ENCODE data around the gene CFAP97D1. TPM values are rescaled to one million over a fixed set of nuclear protein-coding genes. Genes with fewer than 3 reads are reported as not detected.

CFAP97D1 gene
- total and polyA plus RNA-seq, 2 donors (not counting 1 experiment from before 2014, with no cell fraction given), result 0.01 TPM; not detected in 1

- no peak overlapping the region for H2AFZ ChIP-seq (ENCODE audit: insufficient read depth, low read depth, low read length, poor library complexity, severe bottlenecking)
- ChIA-PET POLR2A (no interaction called here), CTCF (no interaction called here)
- H3K9me3 ChIP-seq (ENCODE audit: control extremely low read depth in 1 of 3, control insufficient read depth in 2 of 3, insufficient read depth in 1 of 3, low read length in 2 of 3), result peaks cover 0 to 5% (median 2%) of the 10 kb centered on the region in 3 donors
- intact Hi-C loops (cut with micrococcal nuclease), result no loop called here
- H3K27me3 ChIP-seq (replicated peaks in 1 of 4; ENCODE audit: control extremely low read depth in 1 of 4, control insufficient read depth in 3 of 4, insufficient read depth in 4 of 4, low read length in 3 of 4), result peaks cover 0 to 8% (median 7%) of the 10 kb centered on the region in 4 experiments
- Mint-ChIP-seq H3K27me3 (peaks cover 40% of the 10 kb centered on the region), H3K27ac (no peak overlapping the region), H3K4me3 (no peak overlapping the region), H3K9me3 (ENCODE audit: insufficient read depth) (peaks cover 2% of the 10 kb centered on the region), H3K4me1 (no peaks in the 10 kb centered on the region)
- WGBS (ENCODE audit: insufficient coverage), result 80% methylated on average over 2 of the region's 3 CpGs
- no peak overlapping the region for H3K9ac ChIP-seq (ENCODE audit: low read length)
- TF ChIP-seq EZH2 (IDR thresholded peaks at IDR 0.05; ENCODE audit: borderline replicate concordance, insufficient read depth, low read depth, low read length, poor library complexity, severe bottlenecking), result no peak
- TF ChIP-seq, protein P1, sequence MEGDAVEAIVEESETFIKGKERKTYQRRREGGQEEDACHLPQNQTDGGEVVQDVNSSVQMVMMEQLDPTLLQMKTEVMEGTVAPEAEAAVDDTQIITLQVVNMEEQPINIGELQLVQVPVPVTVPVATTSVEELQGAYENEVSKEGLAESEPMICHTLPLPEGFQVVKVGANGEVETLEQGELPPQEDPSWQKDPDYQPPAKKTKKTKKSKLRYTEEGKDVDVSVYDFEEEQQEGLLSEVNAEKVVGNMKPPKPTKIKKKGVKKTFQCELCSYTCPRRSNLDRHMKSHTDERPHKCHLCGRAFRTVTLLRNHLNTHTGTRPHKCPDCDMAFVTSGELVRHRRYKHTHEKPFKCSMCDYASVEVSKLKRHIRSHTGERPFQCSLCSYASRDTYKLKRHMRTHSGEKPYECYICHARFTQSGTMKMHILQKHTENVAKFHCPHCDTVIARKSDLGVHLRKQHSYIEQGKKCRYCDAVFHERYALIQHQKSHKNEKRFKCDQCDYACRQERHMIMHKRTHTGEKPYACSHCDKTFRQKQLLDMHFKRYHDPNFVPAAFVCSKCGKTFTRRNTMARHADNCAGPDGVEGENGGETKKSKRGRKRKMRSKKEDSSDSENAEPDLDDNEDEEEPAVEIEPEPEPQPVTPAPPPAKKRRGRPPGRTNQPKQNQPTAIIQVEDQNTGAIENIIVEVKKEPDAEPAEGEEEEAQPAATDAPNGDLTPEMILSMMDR (IDR thresholded peaks at IDR 0.05), result no peak
- H3K4me3 ChIP-seq (ENCODE audit: control extremely low read depth in 1 of 5, extremely low read depth in 1 of 5, insufficient read depth in 1 of 5, low read depth in 2 of 5, low read length in 4 of 5), result no peak overlapping the region
- no peaks in the 10 kb centered on the region for H3K79me2 ChIP-seq (ENCODE audit: control insufficient read depth, insufficient read depth, low read length)
- H4K20me1 ChIP-seq (ENCODE audit: control insufficient read depth, insufficient read depth, low read length, poor library complexity, severe bottlenecking), result no peaks in the 10 kb centered on the region
- H3K4me1 ChIP-seq (ENCODE audit: control insufficient read depth in 2 of 2, insufficient read depth in 2 of 2, low read length in 2 of 2), result no peaks in the 10 kb centered on the region
- DNase-seq (no peak), ATAC-seq (ENCODE audit: low read depth) (no peak)
- no peak overlapping the region for H3K4me2 ChIP-seq (replicated peaks; ENCODE audit: low read depth, low read length, poor library complexity, severe bottlenecking)
- H3K36me3 ChIP-seq (replicated peaks in 1 of 2; ENCODE audit: control extremely low read depth in 1 of 2, control insufficient read depth in 1 of 2, extremely low read depth in 1 of 2, insufficient read depth in 2 of 2, low read length in 1 of 2), result no peaks in the 10 kb centered on the region
- H3K27ac ChIP-seq (ENCODE audit: low read length in 2 of 2), result no peak overlapping the region
Observed at GRCh38 chr17:43800736-43801135, 20.5 kb downstream of the CFAP97D1 start.

DNA sequence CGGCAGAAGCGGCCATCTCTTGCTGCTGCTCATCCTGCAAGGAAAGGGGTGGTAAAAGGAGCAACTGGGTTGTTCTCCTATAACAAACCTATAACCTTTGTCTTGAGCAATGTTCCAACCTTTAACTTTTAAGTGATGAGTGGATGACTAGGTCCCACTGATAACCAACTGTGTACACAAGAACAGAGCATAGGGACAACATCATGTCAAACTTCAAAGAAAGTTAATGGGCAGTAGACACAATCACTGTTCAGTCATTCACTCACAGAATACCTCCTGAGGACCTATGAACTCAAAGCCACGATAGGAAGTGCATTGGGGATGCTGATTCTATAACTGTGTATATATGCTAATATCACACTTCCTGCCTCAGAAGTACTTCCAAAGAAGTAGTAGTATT, 21.6 kb downstream of the CFAP97D1 start:
- Histone ChIP-seq H3K79me2 (ENCODE audit: control insufficient read depth, insufficient read depth, low read length) (no peaks in the 10 kb centered on the region), H3K36me3 (replicated peaks in 1 of 2; ENCODE audit: control extremely low read depth in 1 of 2, control insufficient read depth in 1 of 2, extremely low read depth in 1 of 2, insufficient read depth in 2 of 2, low read length in 1 of 2) (no peaks in the 10 kb centered on the region), H3K4me1 (ENCODE audit: control insufficient read depth in 2 of 2, insufficient read depth in 2 of 2, low read length in 2 of 2) (no peaks in the 10 kb centered on the region), H4K20me1 (ENCODE audit: control insufficient read depth, insufficient read depth, low read length, poor library complexity, severe bottlenecking) (no peaks in the 10 kb centered on the region), H3K4me2 (replicated peaks; ENCODE audit: low read depth, low read length, poor library complexity, severe bottlenecking) (no peak overlapping the region), H2AFZ (ENCODE audit: insufficient read depth, low read depth, low read length, poor library complexity, severe bottlenecking) (no peak overlapping the region), H3K27ac (ENCODE audit: low read length in 2 of 2) (no peak overlapping the region), H3K4me3 (ENCODE audit: control extremely low read depth in 1 of 5, extremely low read depth in 1 of 5, insufficient read depth in 1 of 5, low read depth in 2 of 5, low read length in 4 of 5) (no peak overlapping the region), H3K27me3 (replicated peaks in 1 of 4; ENCODE audit: control extremely low read depth in 1 of 4, control insufficient read depth in 3 of 4, insufficient read depth in 4 of 4, low read length in 3 of 4) (peaks cover 0 to 8% (median 7%) of the 10 kb centered on the region in 4 experiments), H3K9me3 (ENCODE audit: control extremely low read depth in 1 of 3, control insufficient read depth in 2 of 3, insufficient read depth in 1 of 3, low read length in 2 of 3) (peaks cover 0 to 5% (median 2%) of the 10 kb centered on the region in 3 donors), H3K9ac (ENCODE audit: low read length) (no peak overlapping the region)
- peaks cover 2% of the 10 kb centered on the region for H3K9me3 Mint-ChIP-seq (ENCODE audit: insufficient read depth)
- TF ChIP-seq, protein P1 (IDR thresholded peaks at IDR 0.05), result no peak
- no peak for TF ChIP-seq EZH2 (IDR thresholded peaks at IDR 0.05; ENCODE audit: borderline replicate concordance, insufficient read depth, low read depth, low read length, poor library complexity, severe bottlenecking)
- ATAC-seq (ENCODE audit: low read depth), result no peak
- CTCF ChIA-PET, result no interaction called here
- POLR2A ChIA-PET, result no interaction called here
- no CpG with 5 or more reads among the region's 3 CpGs for WGBS (ENCODE audit: insufficient coverage)
- no peak for DNase-seq
- H3K4me1 Mint-ChIP-seq, result no peaks in the 10 kb centered on the region
- H3K27ac Mint-ChIP-seq, result no peak overlapping the region
- peaks cover 41% of the 10 kb centered on the region for H3K27me3 Mint-ChIP-seq
- intact Hi-C loops (cut with micrococcal nuclease), result no loop called here
- no peak overlapping the region for H3K4me3 Mint-ChIP-seq

All from B cell (primary cell).